GM18502 (cell line): Measurements from ENCODE around the gene NHLRC4.

Experiments used
- ATAC-seq: cut with Tn5 transposase; IDR thresholded peaks from one replicate; pipeline ENCODE4 v1.9.1; 2021; ENCODE audit warnings: mild to moderate bottlenecking; ENCODE audit not compliant: unreplicated experiment, poor library complexity

Gene NHLRC4

DNA sequence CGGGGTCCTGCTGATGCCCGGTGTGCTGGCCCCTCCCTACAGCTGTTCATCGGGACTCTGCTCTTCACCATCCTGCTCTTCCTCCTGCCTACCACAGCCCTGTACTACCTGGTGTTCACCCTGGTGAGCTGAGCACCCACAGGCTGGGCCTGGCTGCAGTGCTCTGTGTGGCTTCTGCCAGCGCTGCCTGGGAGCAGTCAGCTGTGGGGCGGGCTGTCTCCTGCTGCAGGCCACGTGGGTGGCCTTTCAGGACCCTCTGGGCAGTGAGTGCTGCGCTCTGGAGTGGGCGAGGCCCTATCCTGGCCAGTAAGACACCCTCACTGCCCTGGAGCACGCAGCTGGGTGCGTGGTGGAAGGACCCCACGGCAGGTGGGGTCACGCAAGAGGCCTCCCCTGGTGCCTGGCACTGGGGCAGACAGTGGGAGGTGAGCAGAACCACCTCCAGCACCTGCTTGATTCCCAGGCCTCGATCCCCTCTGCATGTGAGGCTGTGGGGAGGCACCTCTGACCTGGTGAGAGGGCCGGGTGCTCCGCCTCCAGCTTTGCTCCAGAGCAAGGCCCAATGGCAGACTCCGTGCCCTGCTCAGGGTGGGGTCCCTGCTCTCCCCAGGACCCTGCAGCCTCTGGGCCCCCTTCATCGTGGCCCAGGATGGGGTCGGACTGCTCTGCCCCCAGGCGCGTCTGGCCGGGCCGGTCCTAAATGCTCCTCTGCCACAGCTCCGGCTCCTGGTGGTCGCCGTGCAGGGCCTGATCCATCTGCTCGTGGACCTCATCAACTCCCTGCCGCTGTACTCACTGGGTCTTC lies 13.5 kb downstream of the NHLRC4 start:
- ATAC-seq: no peak

DNA sequence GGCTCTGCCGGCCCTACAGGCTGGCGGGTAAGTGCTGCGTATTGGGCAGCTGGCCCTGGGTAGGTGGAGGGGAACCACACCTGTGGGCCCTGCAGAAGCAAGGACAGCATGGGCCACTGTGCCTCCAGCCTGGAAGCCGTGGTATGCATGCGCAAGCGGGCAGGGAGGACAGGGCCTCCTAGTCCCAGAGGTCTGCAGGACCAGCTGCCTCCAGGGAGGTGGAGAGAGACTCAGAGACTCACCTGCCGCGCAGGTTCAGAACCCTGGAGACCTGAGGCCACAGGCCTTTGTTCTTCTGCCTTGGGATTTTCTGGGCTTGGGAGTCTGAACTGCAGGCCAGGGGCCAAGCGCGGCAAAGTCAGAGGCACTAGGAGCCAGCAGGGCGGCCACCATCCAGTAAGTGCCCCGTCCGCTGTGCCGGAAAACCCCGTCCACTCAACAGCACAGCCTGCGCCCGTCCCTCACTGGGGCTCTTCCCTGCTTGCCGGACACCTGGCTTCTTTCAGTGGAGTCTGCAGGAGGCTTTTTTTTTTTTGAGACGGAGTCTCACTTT lies 14.2 kb downstream of the NHLRC4 start:
- no peak for ATAC-seq

DNA sequence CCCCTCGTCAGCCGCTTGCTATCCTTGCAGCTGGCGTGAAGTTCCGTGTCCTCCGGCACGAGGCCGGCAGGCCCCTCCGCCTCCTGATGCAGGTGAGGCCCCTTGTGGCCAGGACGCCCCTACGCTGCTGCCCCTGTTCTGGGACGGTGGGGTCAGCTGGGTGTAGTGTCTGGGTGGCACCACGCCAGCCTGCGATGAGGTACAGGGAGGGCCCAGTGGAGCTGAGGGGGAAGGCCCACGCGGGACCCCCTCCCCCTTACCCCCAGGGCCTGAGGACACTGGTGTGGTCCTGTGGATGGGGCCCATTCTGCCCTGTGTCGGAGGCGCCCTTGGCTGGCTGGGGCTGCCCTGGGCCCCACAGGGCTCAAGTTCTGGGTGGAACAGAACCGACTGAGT lies 15.4 kb downstream of the NHLRC4 start:
- no peak for ATAC-seq

DNA sequence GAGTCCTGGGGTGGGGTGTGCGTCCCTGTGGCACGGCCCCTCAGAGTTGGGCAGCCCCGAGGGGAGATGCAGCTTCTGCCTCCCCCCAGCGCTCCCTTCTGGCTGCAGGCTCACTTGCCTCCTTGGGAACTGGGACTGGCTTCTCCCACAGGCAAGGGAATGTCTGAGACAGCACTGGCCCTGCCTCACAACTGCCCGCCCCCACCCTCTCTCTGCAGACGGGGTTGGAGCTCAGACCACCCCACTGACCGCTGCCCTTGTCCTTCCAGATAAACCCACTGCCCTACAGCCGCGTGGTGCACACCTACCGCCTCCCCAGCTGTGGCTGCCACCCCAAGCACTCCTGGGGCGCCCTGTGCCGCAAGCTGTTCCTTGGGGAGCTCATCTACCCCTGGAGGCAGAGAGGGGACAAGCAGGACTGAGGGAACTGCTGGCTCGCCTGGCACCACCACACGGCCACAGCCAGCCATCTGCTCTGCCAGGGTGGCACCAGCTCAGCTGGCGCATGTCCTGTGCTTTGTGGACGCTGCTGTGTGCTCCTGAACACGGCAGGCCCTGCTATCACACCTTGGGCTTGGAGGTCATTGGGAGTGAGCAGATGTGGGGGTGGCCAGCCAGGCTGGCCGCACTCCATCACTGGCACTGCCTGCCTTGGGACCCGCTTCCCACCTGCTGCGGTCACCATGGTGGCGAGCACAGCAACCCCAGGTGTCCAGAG lies 16.0 kb downstream of the NHLRC4 start:
- no peak for ATAC-seq

DNA sequence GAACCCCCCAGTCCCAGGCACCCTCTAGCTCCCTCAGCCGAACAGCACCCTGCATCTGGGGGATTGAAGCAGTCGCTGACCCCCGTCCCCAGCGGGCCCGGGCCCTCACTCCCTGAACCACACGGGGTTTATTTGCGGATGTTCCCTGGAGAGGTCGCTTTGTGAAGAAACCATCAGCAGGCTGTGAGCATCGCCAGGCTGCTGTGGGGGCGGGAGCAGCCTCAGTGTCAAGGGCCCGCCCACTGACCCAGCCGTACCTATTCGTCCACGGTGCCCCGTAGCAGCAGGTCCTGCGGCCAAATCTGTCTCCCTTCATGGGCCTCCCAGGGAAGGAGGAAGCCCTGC lies 16.6 kb downstream of the NHLRC4 start:
- no peak for ATAC-seq

DNA sequence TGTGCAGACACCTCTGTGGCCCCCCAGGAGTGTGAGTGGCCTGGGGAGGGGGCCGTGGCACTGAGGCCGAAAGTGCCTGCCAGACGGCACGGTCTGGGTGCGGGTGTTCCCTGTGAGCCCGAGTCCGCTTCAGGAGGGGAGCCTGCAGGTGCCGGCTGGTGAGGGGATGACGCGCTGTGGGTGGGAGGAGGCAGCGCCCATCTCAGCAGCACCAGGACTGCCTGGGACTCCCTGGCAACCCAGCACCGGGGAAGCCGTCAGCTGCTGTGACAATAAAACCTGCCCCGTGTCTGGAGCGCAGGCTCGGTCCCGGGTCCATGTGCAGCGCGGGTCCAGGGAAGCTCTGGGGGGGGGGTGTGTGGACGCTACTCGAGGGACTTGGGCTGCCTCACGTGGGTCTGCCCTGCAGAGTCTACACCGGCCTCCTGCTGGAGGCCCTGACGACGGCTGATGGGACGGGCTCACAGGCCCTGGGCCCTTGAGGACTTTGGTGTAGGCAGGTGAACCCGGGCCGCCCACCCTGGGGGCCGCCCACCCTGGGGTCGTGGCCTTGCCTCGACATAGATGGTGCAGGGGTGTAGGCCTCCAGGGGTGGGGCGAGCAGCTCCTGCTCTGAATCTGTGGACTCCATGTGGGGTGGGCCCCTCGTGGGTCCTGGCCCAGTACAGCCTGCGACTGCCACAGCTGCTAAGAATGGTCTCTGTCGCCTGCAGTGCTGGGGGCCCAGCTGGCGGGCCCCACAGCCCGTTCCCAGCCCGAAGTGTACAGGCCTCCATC lies 17.2 kb downstream of the NHLRC4 start:
- no peak for ATAC-seq

DNA sequence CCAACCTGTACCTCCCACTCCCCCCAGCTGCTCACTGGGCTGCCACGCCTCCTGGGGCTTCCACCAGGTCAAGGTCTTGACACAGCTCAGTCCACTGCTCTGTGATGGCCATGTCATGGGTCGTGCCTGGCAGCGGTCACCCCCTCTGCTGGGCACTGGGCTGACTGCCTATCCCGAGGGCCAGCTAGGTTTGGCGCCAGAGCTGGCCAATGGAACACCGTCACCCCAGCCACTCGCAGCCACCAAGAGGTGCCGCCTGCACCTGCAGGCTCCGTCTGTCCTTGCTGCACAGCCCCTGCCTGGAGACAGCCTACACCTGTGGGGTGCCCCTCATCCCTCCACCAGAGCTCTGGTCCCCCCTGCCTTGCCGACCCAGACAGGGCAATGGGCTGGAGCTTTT lies 18.5 kb downstream of the NHLRC4 start:
- no peak for ATAC-seq

DNA sequence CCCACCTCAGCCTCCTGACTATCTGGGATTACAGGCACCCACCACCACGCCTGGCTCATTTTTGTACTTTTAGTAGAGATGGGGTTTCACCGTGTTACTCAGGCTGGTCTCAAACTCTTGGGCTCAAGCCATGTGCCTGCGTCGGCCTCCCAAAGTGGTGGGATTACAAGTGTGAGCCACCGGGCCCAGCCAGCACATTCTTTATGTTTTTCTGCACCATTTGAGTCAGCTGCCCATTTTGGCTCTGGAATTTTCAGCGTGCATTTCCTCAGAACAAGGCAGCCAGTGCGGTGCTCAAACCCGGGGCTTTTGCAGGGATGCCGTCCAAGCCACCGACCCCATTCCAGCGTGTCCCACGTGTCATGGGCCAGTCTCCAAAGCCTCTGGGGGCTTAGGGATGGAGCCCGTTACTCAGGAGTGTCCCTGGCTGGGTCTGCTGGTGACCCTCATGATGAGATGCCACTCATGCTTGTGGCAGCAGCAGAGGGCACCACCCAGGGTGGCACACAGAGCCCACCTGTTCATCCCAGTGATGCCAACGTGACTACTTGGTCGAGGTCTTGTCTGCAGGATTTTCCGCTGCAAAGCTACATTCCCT lies 19.3 kb downstream of the NHLRC4 start:
- no peak for ATAC-seq

DNA sequence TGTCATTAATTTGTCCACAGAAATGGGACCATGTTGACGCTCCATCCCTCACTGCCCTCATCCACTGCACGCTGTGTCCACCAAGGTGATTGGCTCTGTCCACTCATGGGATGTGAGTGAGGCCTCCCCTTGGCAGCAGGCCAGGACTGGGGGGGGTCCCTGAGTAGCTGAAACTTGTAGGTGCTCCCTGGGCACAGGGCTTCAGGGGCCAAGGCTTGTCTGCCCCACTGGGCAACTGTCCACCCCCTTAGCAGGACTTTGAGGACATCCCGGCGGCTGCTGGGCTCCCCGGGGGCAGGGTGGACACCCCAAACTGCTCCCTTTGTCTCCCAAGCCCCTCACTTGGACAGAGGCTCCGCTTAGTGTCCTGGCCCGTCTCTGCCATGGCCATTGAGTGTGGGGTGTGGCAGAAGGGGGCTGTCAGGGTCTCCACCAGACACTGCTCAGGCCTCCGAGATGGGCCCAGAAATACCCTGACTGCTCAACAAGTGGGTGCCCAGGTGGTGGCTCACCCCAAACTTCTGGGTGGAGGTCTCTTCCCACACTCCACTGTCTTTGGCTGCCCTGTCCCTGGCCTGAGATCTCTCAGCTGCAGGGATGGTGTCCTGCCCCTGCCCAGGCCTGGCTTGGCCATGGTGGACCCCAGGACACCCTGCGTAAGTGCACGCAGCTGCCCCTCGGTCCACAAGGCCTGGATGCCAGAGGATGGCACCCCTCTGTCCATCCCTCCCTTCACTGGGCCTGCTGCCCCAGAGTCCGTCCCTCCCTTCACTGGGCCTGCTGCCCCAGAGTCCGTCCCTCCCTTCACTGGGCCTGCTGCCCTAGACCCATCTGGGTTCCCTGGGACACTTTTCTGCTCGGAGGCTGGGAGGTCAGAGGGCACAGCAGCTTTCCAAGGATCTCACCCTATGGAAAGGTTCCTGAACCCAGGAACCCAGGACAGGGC lies 20.1 kb downstream of the NHLRC4 start:
- no peak for ATAC-seq

DNA sequence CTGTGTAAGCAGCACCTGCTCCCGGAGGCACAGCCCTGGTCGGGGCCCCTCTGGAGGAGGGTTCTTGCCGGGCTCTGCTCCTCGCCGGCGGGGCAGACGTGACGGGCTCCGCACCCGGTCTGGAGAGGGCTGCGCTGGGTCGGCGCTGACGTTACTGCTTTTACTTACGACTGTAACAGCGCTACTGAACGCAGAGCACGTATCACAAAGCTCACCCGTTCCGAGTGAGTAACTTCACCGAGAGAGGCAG lies 21.8 kb downstream of the NHLRC4 start:
- ATAC-seq: no peak

DNA sequence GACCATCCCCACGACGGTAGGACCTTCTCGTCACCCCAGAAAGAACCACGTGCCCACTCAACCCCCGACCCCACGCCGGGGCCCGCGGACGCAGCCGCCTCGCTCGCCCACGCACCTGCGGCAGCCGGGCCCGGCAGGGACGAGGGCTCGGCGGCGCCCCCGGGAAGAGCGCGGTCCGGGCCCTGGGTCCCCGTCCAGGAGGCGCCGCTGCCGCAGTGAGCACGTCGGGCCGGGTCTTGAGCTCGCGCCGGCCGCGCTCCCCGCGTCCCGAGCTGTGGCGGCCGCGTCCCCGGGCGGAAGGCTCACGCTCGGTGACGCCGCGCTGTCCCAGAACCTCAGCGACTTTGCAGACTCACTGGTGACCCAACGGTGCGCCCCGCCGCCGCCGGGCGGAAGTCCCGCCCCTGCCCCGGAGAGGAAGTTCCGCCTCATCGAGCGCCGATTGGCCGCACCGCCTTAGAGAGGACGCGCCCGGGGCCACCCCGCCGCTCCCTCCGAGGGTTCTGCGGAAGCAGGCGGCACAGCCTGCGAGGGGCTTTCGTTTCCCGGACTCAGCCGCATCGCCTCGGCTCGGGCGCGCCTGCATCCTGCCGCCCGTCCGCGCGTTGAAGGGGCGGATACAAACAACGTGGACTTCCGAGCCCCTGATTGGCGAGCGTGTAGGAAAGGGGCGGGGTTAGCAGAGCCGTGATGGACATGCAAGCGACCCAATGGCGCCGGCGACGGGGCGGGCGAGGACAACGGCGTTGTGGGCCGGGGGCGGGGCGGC lies 22.3 kb downstream of the NHLRC4 start:
- ATAC-seq: peak; percentile 74

DNA sequence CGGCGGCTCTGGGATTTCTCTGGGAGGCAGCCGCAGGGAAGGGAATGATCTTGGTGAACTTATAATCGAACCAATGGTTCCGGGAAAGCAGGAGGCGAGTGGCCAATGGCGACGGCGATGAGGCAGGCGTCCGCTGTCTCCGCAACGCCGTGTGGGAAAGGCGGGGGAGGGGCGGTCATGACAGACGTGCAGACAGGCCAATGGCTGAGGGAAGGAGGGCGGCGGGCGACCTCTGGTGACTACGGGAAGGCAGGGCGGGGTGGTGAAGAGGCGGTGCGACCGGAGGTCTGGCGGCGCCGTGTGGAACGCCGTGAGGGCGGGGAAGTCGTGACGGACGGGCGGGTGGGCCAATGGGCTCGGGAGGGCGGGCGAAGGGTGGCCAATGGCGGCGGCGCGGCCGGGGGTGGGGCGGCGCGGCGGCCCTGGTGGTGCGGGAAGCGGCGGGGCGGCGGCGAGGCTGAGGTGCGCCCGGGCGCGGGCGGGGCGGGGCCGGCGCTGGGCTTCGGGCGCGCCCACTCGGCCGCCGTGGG lies 22.9 kb downstream of the NHLRC4 start, which contains the start of gene RAB40C:
RAB40C (plus strand) TSS at position 409 of the 530 bp plus-strand sequence. CDS start 226 bp downstream, outside the sequence.
- peak; percentile 70 for ATAC-seq

DNA sequence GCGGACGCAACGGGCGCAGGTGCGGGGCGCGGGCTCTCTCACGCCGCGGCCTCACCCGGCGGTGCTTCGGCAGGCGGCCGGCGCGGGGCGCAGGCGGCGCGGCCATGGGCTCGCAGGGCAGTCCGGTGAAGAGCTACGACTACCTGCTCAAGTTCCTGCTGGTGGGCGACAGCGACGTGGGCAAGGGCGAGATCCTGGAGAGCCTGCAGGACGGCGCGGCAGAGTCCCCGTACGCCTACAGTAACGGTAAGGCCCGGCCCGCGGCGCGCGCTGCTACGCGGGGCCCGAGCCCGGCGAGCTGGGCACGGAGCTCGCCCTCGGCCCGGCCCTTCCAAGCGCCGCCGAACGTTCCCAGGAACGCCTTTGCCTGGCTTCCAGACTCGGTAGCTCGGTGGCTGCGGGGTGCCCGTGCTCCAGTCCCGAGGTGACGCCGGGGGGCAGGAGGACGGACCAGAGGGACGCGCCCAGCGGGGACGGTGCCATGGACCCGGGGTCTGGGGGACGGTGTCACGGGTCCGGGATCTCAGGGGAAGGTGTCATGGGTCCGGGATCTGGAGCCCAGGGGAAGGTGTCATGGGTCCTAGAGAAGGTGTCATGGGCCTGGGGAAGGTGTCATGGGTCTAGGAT lies 23.5 kb downstream of the NHLRC4 start:
- peak; percentile 2 for ATAC-seq

DNA sequence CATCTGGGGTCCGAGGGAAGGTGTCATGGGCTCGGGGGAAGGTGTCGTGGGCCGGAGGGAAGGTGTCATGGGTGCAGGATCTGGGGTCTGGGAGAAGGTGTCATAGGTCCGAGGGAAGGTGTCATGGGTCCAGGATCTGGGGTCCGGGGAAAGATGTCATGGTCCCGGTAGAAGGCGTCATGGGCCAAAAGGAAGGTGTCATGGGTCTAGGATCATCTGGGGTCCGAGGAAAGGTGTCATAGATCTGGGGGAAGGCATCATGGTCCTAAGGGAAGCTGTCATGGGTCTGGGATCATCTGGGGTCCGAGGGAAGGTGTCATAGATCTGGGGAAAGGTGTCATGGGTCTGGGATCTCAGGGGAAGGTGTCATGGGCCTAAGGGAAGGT lies 24.0 kb downstream of the NHLRC4 start:
- no peak for ATAC-seq

DNA sequence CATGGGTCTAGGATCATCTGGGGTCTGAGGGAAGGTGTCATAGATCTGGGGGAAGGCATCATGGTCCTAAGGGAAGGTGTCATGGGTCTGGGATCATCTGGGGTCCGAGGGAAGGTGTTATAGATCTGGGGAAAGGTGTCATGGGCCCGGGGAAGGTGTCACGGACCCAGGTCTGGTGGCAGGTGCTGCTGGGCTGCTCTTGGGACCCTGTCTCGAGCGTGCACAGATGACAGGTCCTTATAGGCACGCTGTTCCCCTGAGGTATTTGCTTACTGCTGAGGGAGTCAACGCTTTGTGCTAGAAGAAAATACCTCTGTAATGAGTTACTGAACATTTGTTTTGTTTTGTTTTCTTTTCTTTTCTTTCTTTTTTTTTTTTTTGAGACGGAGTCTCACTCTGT lies 24.4 kb downstream of the NHLRC4 start:
- ATAC-seq: no peak

DNA sequence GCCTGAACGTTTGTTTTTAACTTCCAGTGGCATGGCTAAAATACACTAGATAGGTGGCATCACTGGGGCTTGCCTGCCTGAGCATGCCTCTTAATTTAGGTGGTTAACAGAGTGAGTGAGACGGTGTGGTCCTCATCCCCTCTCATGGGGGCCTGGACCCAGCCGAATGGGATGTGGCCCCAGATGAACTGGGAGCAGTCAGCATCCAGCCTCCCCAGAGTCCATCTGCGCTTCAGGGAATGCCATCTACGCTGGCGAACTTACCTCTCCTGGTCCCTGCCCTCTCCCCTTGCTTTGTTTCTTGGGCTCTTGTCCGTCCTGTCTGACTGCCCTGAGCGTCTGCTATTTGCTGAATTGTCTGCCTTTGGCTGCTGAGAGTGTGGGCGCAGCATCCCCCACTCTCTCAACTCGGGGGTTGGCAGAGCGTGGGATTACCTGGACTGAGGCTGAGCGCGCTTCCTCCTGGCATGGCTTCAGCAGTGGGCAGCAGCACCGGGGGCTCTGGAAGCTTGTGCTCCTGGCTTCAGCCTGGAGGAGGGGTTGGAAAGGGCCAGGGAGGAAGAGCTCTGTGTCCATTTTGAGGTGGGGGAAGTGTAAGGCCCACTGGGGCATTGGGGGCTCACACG lies 25.2 kb downstream of the NHLRC4 start:
- ATAC-seq: no peak

DNA sequence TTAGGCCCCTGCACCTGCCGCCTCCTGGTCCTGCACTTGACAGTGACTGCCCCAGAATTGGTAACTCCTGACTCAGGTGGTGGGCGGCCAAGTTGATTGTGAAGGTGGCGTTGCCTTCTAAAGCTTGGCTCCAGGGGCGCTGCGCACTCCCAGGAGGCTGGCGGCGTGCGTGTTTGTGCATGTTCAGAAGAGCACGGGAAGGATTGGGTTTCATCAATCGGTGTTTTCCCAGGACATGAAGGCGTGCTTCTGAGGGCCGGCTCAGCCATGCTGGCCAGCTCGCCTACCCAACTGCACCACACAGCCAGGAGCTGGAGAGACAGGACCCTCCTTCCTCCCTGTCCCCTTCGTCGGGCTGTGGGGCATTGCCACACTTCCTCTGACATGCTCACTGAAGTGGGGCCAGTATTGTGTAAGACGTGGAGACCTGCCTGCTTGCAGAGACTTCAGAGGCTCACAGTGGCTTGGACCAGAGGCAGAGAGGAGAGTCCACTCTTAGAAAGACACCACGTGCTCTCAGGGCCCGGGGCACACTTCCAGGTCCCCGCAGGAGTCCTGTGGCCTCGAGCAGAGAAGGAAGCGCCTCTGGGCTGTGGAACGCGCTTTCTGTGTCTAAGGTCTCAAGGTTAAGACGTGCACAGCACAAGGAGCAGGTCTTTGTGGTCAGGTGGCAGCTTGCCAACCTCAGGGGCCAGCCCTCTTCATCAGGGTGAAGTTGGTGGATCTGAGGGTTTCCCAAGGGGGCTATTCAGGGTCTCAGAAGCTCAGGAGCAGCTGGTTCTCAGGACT lies 25.9 kb downstream of the NHLRC4 start:
- ATAC-seq: no peak
